COR-L47 (cell line): Measurements from ENCODE around the gene MEF2C.

Source experiments
- DNase-seq: peaks from one replicate; lab custom pipeline; 2025; lab: John Stamatoyannopoulos, UW

The MEF2C gene

GRCh38 chr5:88687373-88687911, 195.5 kb downstream of the MEF2C start:
- no peak for DNase-seq

DNA sequence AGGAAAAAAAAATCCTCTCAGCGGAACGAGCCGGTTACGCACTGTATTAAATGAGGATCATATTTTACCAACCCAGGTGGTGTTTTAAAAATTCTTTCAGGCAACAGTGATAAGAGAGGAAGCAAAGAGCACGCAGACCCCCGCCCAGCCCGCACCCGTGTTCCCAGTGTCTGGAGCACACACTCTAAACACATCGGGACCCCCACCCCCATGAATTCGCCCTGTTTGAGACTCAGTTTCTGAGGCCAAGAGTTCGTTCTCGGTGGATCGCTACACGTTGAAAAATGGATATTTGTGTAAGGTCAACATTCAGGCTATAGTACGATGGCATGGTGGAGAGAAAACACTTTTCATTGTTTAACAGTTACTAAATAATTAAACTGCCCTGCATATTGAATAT, 196.3 kb downstream of the MEF2C start:
- DNase-seq, result no peak

DNA sequence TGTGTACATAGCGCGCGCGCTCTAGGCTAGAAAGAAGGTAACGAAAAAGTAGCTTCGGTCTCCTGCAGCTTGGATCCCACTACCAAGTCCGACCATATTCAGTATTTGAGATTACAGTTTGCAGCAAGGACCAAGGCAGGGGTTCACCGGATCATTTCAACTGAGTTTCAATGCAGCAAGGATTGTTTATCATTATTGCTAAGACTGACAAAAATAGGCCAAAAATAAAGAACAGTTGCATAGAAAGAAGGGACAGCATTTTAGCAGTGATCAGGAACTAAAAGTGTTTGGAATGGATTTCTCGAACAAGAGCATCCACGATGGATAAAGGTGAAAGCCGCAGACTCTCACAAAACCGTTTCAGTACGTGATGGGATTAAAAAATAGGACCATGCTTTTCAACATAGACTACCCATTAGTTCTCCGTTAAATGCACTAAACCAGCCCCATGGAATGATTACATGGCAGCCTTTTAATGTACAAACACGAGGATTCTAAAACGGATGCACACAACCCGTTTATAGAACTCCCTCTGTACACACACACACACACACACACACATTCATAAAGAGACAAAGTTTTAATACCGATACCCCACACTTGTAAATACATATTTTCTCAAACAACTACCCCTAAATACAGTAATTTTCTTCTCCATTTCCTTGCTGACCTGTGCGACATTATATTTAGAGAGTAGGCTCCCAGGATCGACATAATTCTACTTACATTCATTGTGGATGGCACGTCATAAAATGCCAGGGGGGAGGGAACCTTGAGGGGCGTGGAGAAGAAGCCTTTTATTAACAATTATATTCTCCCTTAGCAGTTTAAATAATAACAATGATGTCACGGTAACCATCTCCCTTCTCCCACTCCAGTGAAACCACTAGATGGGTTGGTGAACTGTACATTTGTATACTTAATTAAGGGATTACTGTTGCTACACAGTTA, 197.1 kb downstream of the MEF2C start:
- DNase-seq, result no peak

- DNase-seq, result peak; percentile 89
Observed at GRCh38 chr5:88683506-88684135, 199.4 kb downstream of the MEF2C start.

GRCh38 chr5:88682881-88683361, 200.1 kb downstream of the MEF2C start:
- DNase-seq, result no peak

DNA sequence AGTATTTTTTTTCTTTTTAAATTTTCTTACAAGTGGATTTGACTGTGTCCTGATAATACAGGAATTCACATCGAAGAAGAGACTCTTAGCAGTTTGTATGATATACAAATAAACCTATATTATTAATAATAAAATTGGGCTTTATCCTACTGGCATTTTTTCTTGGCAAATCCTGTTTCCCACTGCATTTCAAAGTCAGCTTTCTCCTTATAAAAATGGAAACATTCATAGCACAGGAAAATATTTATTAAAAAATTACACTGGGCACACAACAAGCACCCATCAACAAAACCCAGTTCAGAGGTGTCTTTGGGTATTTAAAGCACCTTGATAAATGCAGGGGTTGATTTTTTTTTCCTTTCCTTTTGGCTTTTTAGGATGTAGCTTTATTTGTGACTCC, 200.9 kb downstream of the MEF2C start:
- no peak for DNase-seq

GRCh38 chr5:88681211-88681803, 201.7 kb downstream of the MEF2C start:
- no peak for DNase-seq

DNA sequence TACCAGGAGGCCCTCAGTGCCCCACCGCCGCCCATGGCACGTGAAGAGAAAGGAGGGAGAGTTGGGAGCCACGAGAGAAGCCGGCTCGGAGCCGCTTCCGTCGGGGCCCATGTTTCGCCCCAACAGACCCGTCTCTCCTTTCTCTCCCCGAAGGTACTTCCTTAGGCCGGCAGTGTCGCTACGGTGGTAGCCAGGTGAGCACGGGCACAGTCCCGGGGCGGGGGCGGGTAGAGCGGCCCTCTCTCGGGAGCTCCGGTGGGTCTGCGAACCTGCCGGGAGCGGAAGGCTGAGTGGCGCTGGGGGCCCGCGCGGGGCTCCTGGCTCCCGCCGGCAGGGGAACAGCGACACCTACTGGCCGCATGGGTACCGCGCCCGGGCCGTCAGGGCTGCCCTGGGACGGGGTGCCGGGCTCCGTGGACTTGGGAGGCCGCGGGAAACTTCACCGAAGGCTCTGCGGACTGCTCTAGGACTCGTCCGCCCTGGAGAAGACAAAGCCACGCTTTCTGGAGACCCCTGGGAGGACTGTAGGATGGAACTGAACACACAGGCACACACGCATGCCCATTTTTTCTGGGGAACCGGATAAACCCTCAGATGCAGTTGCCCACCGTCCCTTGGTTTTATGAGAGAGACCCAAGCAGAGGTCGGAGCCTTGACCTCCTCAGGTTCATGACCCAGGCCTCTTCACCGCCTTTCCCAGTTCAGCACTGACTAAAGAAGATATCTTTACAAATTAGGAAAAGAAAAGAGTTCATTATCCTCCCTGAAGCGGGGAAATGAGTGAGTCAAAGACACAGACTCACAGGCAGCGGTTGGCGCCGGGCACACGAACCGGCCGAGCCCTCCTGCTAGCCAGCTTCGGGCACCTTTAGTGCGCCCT, 202.5 kb downstream of the MEF2C start:
- DNase-seq, result peak; percentile 69

DNA sequence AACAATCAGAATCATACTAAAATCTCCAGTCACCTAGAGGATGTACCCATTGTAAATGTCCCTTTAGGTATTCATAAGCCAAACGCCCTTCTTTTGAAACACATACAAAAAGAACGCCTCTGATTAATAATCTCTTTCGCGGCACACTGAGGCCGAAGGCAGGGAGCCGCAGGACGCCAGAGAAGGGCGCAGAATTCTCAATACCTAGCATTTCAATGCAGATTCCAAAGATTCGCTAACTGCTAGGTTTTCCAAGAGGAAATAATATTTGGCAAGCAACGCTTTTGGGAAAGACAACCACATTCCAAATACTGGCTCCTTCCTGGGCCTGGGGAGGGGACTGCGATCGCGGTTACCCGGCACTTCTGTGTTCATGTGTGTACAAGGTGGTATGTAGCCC, 203.3 kb downstream of the MEF2C start:
- DNase-seq, result no peak

DNA sequence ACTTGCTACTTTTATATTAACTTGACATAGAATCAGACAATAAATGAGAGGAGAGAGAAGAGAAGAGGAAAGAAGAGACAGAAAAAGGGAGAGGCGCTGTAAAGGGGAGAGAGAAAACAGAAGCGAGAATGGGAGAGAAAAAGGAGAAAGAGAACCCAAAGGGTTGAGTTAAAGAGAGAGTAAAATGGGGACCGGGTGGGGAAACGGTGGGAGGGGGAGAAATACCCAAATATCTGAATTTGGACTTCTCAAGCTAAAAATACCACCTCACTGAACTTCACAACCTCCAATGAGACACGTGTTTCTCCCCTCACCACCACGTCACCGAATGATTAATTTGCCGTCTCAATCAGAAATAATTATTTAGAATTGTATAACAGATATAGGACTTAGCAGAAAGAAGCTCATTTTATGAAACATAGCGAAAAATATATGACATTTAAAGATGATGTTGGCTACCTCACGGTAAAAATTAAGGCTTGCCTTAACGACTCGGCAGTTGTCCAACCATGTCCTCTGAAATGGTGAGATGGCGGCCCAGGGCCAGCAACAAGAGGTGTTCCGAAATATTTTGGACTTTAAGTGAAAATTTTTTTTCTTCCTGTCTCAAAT, 204.1 kb downstream of the MEF2C start:
- no peak for DNase-seq

GRCh38 chr5:88677943-88678769, 204.8 kb downstream of the MEF2C start:
- no peak for DNase-seq

GRCh38 chr5:88677376-88677895, 205.5 kb downstream of the MEF2C start:
- no peak for DNase-seq

DNA sequence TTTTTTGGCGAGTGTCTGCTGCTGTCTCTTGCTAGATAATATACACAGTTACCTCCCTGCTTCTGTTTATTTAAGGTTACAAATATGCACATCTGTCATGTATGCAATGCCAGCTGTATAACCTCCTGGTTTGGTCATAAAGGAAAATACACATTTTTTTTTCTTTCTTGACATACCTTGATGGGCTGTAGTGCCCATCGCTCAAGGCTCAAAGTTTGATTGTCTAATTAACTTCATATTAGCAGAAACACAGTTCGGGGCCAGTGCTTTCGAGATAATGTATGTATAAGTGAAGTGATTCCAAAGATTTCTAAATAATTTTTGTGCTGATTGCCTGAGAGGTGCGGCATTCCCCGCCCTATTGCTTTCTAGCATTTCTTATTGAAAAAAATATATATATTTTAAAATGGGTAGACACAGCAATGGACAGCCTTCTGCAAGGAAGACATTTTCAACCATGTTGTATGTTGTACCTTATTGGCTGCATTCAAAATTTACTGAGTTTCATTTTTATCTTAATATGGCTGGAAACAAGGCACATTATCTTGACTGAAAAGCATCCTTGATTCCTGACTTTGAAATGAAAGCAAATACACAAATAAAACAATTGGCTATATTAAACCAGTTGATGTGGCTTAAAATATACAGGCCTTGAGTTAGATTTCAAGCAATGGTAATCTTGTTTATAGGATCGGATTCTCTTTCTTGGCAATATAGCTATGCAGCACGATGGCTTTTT, 206.2 kb downstream of the MEF2C start:
- DNase-seq, result no peak

DNA sequence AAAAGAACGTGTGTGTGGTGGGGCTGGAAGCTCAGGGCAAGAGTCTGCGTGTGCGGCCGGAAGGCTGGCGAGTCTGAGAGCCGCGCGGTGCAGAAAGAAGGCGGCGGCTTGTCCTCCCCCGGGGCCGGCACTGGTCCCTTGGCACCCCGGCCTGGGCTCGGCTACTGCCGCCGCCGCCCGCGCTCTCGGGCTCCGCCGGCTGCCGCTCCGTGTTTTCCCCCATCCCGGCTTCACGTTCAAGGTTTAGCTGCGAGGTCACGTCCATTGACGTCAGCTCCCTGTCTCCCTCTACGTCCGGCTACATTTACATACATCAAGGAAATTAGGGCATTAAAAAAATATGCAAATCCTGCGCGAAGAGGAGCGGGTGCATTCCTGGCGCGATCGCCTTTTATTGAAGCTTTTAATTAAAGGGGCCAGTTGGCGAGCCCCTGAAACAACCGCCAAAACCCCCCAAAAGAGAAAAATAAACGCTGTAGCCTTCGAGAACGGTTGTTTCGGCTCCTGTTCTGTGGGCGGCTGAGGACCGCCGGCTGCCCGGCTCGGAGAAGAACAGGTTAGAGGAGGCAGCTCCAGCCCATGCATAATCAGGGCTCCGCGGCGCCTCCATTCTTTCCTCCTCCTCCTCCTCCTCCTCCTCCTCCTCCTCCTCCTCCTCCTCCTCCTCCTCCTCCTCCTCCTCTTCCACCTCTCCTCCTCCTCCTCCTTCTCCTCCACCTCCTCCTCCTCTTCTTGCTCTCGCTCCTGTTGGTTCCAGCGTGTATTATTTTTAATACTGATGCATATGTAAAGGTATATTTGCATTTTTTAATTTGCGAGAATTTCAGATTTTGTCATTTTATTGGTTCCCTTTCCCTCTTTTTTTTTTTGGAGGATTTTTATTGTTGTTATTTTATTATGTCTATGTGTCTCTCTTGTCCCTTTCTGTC, 207.0 kb downstream of the MEF2C start:
- DNase-seq, result peak; percentile 74

DNA sequence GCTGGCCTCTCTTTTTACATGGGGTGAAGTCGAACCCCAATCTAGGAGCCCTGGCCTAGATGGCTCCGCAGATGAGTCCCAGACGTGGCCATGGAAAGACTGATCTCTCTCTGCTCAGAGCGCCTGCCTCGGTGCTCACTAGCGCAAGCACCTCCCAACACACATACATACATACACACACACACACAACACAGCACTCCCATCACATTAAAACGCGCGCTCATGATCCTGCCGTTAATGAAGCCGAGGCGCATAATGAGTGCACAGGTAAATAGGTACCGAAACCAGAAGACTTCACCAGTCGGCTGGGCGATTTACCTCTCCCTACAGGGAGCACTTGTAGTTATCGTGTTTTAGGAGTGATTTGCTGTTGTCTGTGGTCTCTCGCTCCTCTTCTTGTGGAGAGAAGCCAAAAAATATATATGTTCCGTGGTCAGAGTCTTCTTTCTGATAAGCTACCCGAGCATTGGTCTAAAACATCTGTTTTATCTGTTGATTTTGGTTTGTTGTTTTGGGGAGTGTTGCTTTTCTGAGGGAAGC, 207.7 kb downstream of the MEF2C start:
- DNase-seq, result no peak

- peak; percentile 69 for DNase-seq
Observed at GRCh38 chr5:88674356-88675167, 208.4 kb downstream of the MEF2C start.
